H9 (cell line): ENCODE measurements around the gene MFGE8. TPM values are rescaled to one million over a fixed set of nuclear protein-coding genes. Genes with fewer than 3 reads are reported as not detected.

Experiments
- DNase-seq: peaks from one replicate; pipeline ENCODE4 v3.0.0-alpha.2; 2017
- H2AFZ ChIP-seq: one replicate; pipeline ENCODE4 v1.6.1; 2013; ENCODE audit warnings: mild to moderate bottlenecking, low read length, control low read depth, moderate library complexity
- H2AK5ac ChIP-seq: 2 replicates; pipeline ENCODE4 v1.6.1; 2013; ENCODE audit warnings: low read length, control low read depth, mixed read lengths; ENCODE audit not compliant: insufficient read length
- H2BK120ac ChIP-seq: one replicate; pipeline ENCODE4 v1.6.1; 2013; ENCODE audit warnings: low read depth, mild to moderate bottlenecking, low read length, control low read depth, inconsistent platforms; ENCODE audit not compliant: poor library complexity, severe bottlenecking
- H2BK12ac ChIP-seq: 2 replicates; pipeline ENCODE4 v1.6.1; 2013; ENCODE audit warnings: low read length, control low read depth, mixed read lengths, low read depth; ENCODE audit not compliant: insufficient read length
- H2BK15ac ChIP-seq: 2 replicates; pipeline ENCODE4 v1.6.1; 2013; ENCODE audit warnings: low read depth, low read length, control low read depth
- H2BK20ac ChIP-seq: one replicate; pipeline ENCODE4 v1.6.1; 2013; ENCODE audit warnings: low read depth, mild to moderate bottlenecking, low read length, control low read depth, inconsistent platforms; ENCODE audit not compliant: poor library complexity, severe bottlenecking
- H2BK5ac ChIP-seq: 2 replicates; pipeline ENCODE4 v1.6.1; 2013; ENCODE audit warnings: low read length, control low read depth, mixed read lengths; ENCODE audit not compliant: insufficient read length
- H3K14ac ChIP-seq: 2 replicates; pipeline ENCODE4 v1.6.1; 2013; ENCODE audit warnings: low read length, control low read depth; ENCODE audit not compliant: insufficient read depth
- H3K18ac ChIP-seq: 2 replicates; pipeline ENCODE4 v1.6.1; 2013; ENCODE audit warnings: low read depth, mild to moderate bottlenecking, mixed read lengths, low read length, control low read depth; ENCODE audit not compliant: insufficient read length
- H3K23ac ChIP-seq: 2 replicates; pipeline ENCODE4 v1.6.1; 2013; ENCODE audit warnings: low read length, control low read depth, mixed read lengths, low read depth; ENCODE audit not compliant: insufficient read length
- H3K23me2 ChIP-seq: 2 replicates; pipeline ENCODE4 v1.6.1; 2013; ENCODE audit warnings: low read depth, mild to moderate bottlenecking, mixed read lengths, low read length, control low read depth; ENCODE audit not compliant: insufficient read length, poor library complexity, severe bottlenecking
- H3K27ac ChIP-seq: 2 replicates; pipeline ENCODE4 v1.5.1; 2013; ENCODE audit warnings: low read length, control low read depth, mixed read lengths, low read depth; ENCODE audit not compliant: insufficient read length
- H3K27me3 ChIP-seq: 2 replicates; pipeline ENCODE4 v1.6.1; 2013; ENCODE audit warnings: low read length, control low read depth, inconsistent platforms; ENCODE audit not compliant: insufficient read depth
- H3K4ac ChIP-seq: 2 replicates; pipeline ENCODE4 v1.6.1; 2013; ENCODE audit warnings: low read depth, mild to moderate bottlenecking, control low read depth, inconsistent platforms, low read length, moderate library complexity
- H3K4me1 ChIP-seq: 2 replicates; pipeline ENCODE4 v1.6.1; 2013; ENCODE audit warnings: low read length, control low read depth, inconsistent platforms; ENCODE audit not compliant: insufficient read depth
- H3K4me2 ChIP-seq: 2 replicates; pipeline ENCODE4 v1.6.1; 2013; ENCODE audit warnings: low read length, control low read depth, mixed read lengths; ENCODE audit not compliant: insufficient read length, insufficient read depth
- H3K56ac ChIP-seq: 2 replicates; pipeline ENCODE4 v1.6.1; 2013; ENCODE audit warnings: low read depth, mild to moderate bottlenecking, mixed read lengths, low read length, control low read depth; ENCODE audit not compliant: insufficient read length
- H3K79me1 ChIP-seq: 2 replicates; pipeline ENCODE4 v1.6.1; 2013; ENCODE audit warnings: low read depth, mild to moderate bottlenecking, moderate library complexity, low read length, control low read depth, inconsistent platforms; ENCODE audit not compliant: insufficient read depth, poor library complexity, severe bottlenecking
- H3K79me2 ChIP-seq: 2 replicates; pipeline ENCODE4 v1.6.1; 2013; ENCODE audit warnings: low read length, control low read depth, inconsistent platforms; ENCODE audit not compliant: insufficient read depth
- H3K9ac ChIP-seq: 2 replicates; pipeline ENCODE4 v1.6.1; 2013; ENCODE audit warnings: low read length, control low read depth, mixed read lengths; ENCODE audit not compliant: insufficient read length; ENCODE audit errors: extremely low read depth
- H3K9me3 ChIP-seq: one replicate; pipeline ENCODE4 v1.6.1; 2013; ENCODE audit warnings: low read depth, low read length, inconsistent platforms; ENCODE audit not compliant: control insufficient read depth
- H3T11ph ChIP-seq: one replicate; pipeline ENCODE4 v1.6.1; 2013; ENCODE audit warnings: mild to moderate bottlenecking, low read length, control low read depth, inconsistent platforms
- H4K20me1 ChIP-seq: one replicate; pipeline ENCODE4 v1.6.1; 2013; ENCODE audit not compliant: control insufficient read depth, insufficient read length, insufficient read depth
- H4K5ac ChIP-seq: 2 replicates; pipeline ENCODE4 v1.6.1; 2013; ENCODE audit warnings: low read depth, mild to moderate bottlenecking, mixed read lengths, low read length, control low read depth; ENCODE audit not compliant: insufficient read length
- H4K8ac ChIP-seq: replicated peaks from 2 replicates; pipeline ENCODE4 v1.6.1; 2013; ENCODE audit warnings: low read length, control low read depth, mixed read lengths, low read depth; ENCODE audit not compliant: insufficient read length
- H4K91ac ChIP-seq: 2 replicates; pipeline ENCODE4 v1.6.1; 2013; ENCODE audit warnings: low read depth, mild to moderate bottlenecking, moderate library complexity, mixed read lengths, low read length, control low read depth; ENCODE audit not compliant: insufficient read length
- H3K27ac Mint-ChIP-seq, 3 experiments: 2 replicates in 2 of 3; 3 replicates in 1 of 3; pipeline ENCODE4 v1.8.0; 2020 to 2021; ENCODE audit warnings: mixed read lengths in 3 of 3, mild to moderate bottlenecking in 1 of 3, moderate library complexity in 1 of 3
- H3K27me3 Mint-ChIP-seq: 2 replicates; pipeline ENCODE4 v1.8.0; 2021; ENCODE audit warnings: low read depth, mild to moderate bottlenecking, moderate library complexity, mixed read lengths
- H3K36me3 Mint-ChIP-seq, 3 experiments: 2 replicates in 2 of 3; 3 replicates in 1 of 3; pipeline ENCODE4 v1.8.0; 2020 to 2021; ENCODE audit warnings: low read depth in 3 of 3, mixed read lengths in 3 of 3; ENCODE audit not compliant: insufficient read depth in 1 of 3
- H3K4me1 Mint-ChIP-seq, 2 experiments: 2 replicates each; pipeline ENCODE4 v1.8.0; 2020; ENCODE audit warnings: mixed read lengths in 2 of 2
- H3K4me3 Mint-ChIP-seq, 2 experiments: 2 replicates in 1 of 2; 3 replicates in 1 of 2; pipeline ENCODE4 v1.8.0; 2020 to 2021; ENCODE audit warnings: mild to moderate bottlenecking in 2 of 2, mixed read lengths in 2 of 2, moderate library complexity in 1 of 2
- H3K9me3 Mint-ChIP-seq, 2 experiments: 2 replicates in 1 of 2; 3 replicates in 1 of 2; pipeline ENCODE4 v1.8.0; 2020; ENCODE audit warnings: mild to moderate bottlenecking in 2 of 2, mixed read lengths in 2 of 2, moderate library complexity in 1 of 2
- CTCF ChIP-seq: fragments of 200-600 bp; sonication (generic); conservative IDR thresholded peaks from 3 replicates; pipeline ENCODE4 v1.8.0; 2021; ENCODE audit warnings: antibody characterized with exemption, mild to moderate bottlenecking
- WGBS: extraction: QIAGEN DNeasy Blood & Tissue Kit; methylation state at CpG from one replicate; pipeline ENCODE4 v1.1.7; 2013; ENCODE audit warnings: missing lambda C conversion rate, low lambda C conversion rate, mixed read lengths; ENCODE audit not compliant: insufficient read length; ENCODE audit errors: extremely low coverage; 5-methylcytosine and 5-hydroxymethylcytosine counted together
- total RNA-seq: library from RNA; stranded (reverse); gene quantifications from 2 replicates; pipeline ENCODE4 v1.2.1, GENCODE V29; 2021

The MFGE8 gene
- total RNA-seq, 1 experiment from 2014 or later: 653 TPM

GRCh38 chr15:88932271-88932874, 19.2 kb upstream of the MFGE8 start:
- Histone ChIP-seq H2AK5ac (no peak overlapping the region), H2BK12ac (no peak overlapping the region), H3K79me2 (no peaks in the 10 kb centered on the region), H3K4ac (no peak overlapping the region), H3T11ph (no peak overlapping the region), H3K23me2 (no peaks in the 10 kb centered on the region), H3K9me3 (peaks cover 9% of the 10 kb centered on the region), H3K27ac (no peak overlapping the region), H3K9ac (no peak overlapping the region), H4K8ac (no peak overlapping the region), H4K20me1 (no peaks in the 10 kb centered on the region), H2BK5ac (no peak overlapping the region), H2BK20ac (no peak overlapping the region), H4K91ac (no peak overlapping the region), H3K23ac (no peak overlapping the region), H3K4me2 (no peak overlapping the region), H3K4me1 (no peaks in the 10 kb centered on the region), H3K79me1 (no peaks in the 10 kb centered on the region), H2AFZ (no peak overlapping the region), H4K5ac (no peak overlapping the region), H3K27me3 (no peaks in the 10 kb centered on the region), H2BK15ac (no peak overlapping the region), H3K56ac (no peak overlapping the region), H3K14ac (no peak overlapping the region), H2BK120ac (no peak overlapping the region), H3K18ac (no peak overlapping the region)
- Mint-ChIP-seq H3K36me3 (peaks cover 20 to 68% (median 40%) of the 10 kb centered on the region in 3 experiments), H3K4me3 (no peak overlapping the region), H3K9me3 (peaks cover 47 to 63% of the 10 kb centered on the region in 2 experiments), H3K4me1 (peaks cover 29 to 40% of the 10 kb centered on the region in 2 experiments), H3K27me3 (peaks cover 1% of the 10 kb centered on the region; the same call in 1 of the 2 replicates), H3K27ac (no peak overlapping the region)
- DNase-seq: no peak
- no CpG with 5 or more reads among the region's 4 CpGs for WGBS
- TF ChIP-seq CTCF: no peak
